Progenitor cell of endocrine pancreas (in vitro differentiated cells): ENCODE results near the gene DENND6A. TPM values are rescaled to one million over a fixed set of nuclear protein-coding genes. Genes with fewer than 3 reads are reported as not detected.

Experiments
- DNase-seq: peaks from one replicate; pipeline ENCODE4 v3.0.0; 2021; ENCODE audit warnings: low spot score; ENCODE audit not compliant: unreplicated experiment
- H3K27ac Mint-ChIP-seq: 2 replicates; pipeline ENCODE4 v1.8.0; 2021; ENCODE audit warnings: mild to moderate bottlenecking, moderate library complexity, mixed read lengths
- H3K27me3 Mint-ChIP-seq: 2 replicates; pipeline ENCODE4 v1.8.0; 2021; ENCODE audit warnings: mixed read lengths
- H3K36me3 Mint-ChIP-seq: 2 replicates; pipeline ENCODE4 v1.8.0; 2022; ENCODE audit warnings: mixed read lengths; ENCODE audit not compliant: insufficient read depth
- H3K4me1 Mint-ChIP-seq: 2 replicates; pipeline ENCODE4 v1.8.0; 2021; ENCODE audit warnings: low read depth, mixed read lengths
- H3K4me3 Mint-ChIP-seq: 2 replicates; pipeline ENCODE4 v1.8.0; 2021; ENCODE audit warnings: low read depth, mild to moderate bottlenecking, moderate library complexity, mixed read lengths
- H3K9me3 Mint-ChIP-seq: 2 replicates; pipeline ENCODE4 v1.8.0; 2021; ENCODE audit warnings: low read depth, mixed read lengths
- total RNA-seq: library from RNA; stranded (reverse); gene quantifications from 2 replicates; pipeline ENCODE4 v1.2.1, GENCODE V29; 2021
- TF ChIP-seq, protein P1 (sequence below): fragments of 200-600 bp; sonication (generic); IDR thresholded peaks from one replicate; pipeline ENCODE4 v1.5.0; 2021; ENCODE audit warnings: antibody characterized with exemption, mild to moderate bottlenecking; ENCODE audit not compliant: unreplicated experiment

The DENND6A gene
- total RNA-seq, 1 donor from 2014 or later = 29.1 TPM

DNA sequence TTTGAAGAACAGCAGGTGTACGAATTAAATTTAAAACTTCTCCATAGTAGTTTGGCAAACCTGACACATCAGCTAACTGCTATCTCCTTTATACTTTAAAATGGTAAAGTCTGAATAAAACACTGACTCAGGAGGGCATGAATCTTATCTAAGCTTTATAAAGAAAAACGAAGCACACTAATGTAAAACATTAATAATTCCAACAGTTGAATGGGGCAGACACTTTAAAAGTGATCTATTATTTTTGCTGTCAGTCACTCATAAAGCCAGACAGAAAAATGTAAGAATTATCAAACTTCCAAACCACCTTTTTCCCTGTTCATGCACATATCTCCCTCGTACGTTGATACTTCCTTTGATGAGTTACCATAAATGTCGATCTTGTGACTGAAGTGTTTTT, 98.3 kb downstream of the DENND6A start:
- DNase-seq = no peak
- Mint-ChIP-seq H3K27me3 (no peaks in the 10 kb centered on the region), H3K9me3 (no peaks in the 10 kb centered on the region), H3K36me3 (peaks cover 10% of the 10 kb centered on the region), H3K4me3 (peak overlapping the region; percentile 92), H3K4me1 (peaks cover 35% of the 10 kb centered on the region), H3K27ac (peak overlapping the region; percentile 100)
- TF ChIP-seq, protein P1, sequence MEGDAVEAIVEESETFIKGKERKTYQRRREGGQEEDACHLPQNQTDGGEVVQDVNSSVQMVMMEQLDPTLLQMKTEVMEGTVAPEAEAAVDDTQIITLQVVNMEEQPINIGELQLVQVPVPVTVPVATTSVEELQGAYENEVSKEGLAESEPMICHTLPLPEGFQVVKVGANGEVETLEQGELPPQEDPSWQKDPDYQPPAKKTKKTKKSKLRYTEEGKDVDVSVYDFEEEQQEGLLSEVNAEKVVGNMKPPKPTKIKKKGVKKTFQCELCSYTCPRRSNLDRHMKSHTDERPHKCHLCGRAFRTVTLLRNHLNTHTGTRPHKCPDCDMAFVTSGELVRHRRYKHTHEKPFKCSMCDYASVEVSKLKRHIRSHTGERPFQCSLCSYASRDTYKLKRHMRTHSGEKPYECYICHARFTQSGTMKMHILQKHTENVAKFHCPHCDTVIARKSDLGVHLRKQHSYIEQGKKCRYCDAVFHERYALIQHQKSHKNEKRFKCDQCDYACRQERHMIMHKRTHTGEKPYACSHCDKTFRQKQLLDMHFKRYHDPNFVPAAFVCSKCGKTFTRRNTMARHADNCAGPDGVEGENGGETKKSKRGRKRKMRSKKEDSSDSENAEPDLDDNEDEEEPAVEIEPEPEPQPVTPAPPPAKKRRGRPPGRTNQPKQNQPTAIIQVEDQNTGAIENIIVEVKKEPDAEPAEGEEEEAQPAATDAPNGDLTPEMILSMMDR = no peak

DNA sequence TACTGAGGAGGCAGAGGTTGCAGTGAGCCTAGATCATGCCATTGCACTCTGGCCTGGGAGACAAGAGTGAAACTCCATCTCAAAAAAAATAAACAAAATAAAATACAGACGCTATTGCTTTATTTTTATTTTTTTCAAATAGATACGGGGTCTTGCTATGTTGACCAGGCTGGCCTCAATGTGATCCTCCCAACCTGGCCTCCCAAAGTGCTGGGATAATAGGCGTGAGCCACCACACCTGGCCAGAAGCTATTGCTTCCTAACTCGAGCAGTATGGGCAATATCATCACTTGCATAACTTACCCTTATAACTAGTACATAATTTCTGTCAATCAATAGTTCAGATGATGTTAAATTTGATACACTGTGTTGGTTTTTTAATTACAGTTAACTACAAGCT, 98.7 kb downstream of the DENND6A start:
- H3K9me3 Mint-ChIP-seq = no peaks in the 10 kb centered on the region
- peak overlapping the region; percentile 100 for H3K27ac Mint-ChIP-seq
- H3K4me1 Mint-ChIP-seq = peaks cover 32% of the 10 kb centered on the region
- H3K36me3 Mint-ChIP-seq = peaks cover 10% of the 10 kb centered on the region
- DNase-seq = no peak
- TF ChIP-seq, protein P1 = no peak
- no peaks in the 10 kb centered on the region for H3K27me3 Mint-ChIP-seq
- peak overlapping the region; percentile 92 for H3K4me3 Mint-ChIP-seq

DNA sequence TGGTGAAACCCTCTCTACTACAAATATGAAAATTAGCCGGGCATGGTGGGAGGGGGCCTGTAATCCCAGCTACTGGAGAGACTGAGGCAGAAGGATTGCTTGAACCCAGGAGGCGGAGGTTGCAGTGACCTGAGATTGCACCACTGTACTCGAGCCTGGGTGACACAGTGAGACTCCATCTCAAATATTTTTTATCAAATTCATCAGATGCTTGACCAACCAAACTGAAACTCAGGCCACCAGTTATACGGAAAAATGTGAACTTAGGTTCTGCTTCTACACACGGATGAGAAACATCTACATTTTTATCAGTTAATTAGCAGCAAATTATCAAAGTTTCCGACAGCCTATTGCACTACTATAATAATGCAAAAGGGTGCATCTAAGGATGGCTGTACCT, 100.6 kb downstream of the DENND6A start:
- DNase-seq = no peak
- Mint-ChIP-seq H3K4me1 (peaks cover 25% of the 10 kb centered on the region), H3K27me3 (no peaks in the 10 kb centered on the region), H3K9me3 (no peaks in the 10 kb centered on the region), H3K27ac (peak overlapping the region; percentile 45), H3K36me3 (peaks cover 14% of the 10 kb centered on the region), H3K4me3 (no peak overlapping the region)
- TF ChIP-seq, protein P1 = no peak

DNA sequence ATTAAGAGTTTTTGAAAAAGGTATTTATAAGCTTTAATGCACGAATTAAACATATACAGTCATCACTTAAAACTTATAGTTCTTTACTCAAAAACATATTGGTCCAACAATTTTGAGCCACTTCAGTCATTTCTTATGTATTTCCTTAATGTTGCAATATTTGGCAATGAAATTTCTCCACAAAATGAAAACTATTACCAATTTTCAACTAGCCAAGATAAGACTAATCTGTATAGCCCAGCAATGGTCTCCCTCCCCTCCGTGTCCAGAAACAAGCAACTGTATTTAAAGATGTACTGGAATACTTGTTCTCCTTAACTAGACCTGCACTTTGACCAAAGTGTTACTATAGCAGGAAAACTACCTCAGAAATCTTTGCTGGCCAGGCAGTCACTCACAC, 105.0 kb downstream of the DENND6A start:
- Mint-ChIP-seq H3K27me3 (no peaks in the 10 kb centered on the region), H3K27ac (peak overlapping the region; percentile 24), H3K4me3 (no peak overlapping the region), H3K4me1 (peaks cover 21% of the 10 kb centered on the region), H3K9me3 (no peaks in the 10 kb centered on the region), H3K36me3 (peaks cover 11% of the 10 kb centered on the region)
- TF ChIP-seq, protein P1 = no peak
- DNase-seq = no peak

DNA sequence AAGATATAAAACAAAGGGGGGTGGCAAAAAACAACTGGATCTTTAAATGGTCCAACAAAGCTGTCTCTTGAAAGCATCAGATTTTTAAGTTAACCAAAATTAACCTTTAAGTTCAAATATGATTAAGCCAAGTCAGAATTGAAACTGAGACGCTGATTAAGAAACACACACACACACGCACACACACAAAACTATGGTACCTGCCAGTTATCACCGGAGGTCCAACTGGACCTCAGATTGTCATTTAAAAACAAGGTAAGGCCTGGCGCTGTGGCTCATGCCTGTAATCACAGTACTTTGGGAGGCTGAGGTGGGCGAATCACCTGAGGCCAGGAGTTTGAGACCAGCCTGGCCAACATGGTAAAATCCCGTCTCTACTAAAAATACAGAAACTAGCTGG, 106.1 kb downstream of the DENND6A start:
- TF ChIP-seq, protein P1 = no peak
- peaks cover 13% of the 10 kb centered on the region for H3K36me3 Mint-ChIP-seq
- peak overlapping the region; percentile 73 for H3K27ac Mint-ChIP-seq
- no peak overlapping the region for H3K4me3 Mint-ChIP-seq
- no peaks in the 10 kb centered on the region for H3K27me3 Mint-ChIP-seq
- peaks cover 24% of the 10 kb centered on the region for H3K4me1 Mint-ChIP-seq
- no peaks in the 10 kb centered on the region for H3K9me3 Mint-ChIP-seq
- DNase-seq = no peak
